ENCODE results near the gene HAP1.

DNA sequence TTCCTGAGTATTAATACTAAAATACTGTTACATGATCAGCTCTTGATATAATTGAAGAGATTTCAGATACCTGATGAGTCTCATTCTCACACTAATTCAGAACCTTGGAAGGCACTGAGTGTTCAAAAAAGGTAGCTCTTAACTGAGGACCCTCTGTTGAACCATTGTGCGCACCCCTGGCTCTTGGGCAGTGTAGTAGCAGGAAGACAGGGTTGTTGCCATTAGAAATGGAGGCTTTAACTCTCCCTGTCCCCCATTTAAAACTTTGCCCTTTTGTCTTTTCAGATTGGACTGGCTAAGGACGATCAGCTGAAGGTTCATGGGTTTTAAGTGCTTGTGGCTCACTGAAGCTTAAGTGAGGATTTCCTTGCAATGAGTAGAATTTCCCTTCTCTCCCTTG lies 43.9 kb downstream of the HAP1 start:
- TF ChIP-seq, protein P1, sequence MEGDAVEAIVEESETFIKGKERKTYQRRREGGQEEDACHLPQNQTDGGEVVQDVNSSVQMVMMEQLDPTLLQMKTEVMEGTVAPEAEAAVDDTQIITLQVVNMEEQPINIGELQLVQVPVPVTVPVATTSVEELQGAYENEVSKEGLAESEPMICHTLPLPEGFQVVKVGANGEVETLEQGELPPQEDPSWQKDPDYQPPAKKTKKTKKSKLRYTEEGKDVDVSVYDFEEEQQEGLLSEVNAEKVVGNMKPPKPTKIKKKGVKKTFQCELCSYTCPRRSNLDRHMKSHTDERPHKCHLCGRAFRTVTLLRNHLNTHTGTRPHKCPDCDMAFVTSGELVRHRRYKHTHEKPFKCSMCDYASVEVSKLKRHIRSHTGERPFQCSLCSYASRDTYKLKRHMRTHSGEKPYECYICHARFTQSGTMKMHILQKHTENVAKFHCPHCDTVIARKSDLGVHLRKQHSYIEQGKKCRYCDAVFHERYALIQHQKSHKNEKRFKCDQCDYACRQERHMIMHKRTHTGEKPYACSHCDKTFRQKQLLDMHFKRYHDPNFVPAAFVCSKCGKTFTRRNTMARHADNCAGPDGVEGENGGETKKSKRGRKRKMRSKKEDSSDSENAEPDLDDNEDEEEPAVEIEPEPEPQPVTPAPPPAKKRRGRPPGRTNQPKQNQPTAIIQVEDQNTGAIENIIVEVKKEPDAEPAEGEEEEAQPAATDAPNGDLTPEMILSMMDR (conservative IDR thresholded peaks at IDR 0.05 in 1 of 2, IDR thresholded peaks at IDR 0.05 in 1 of 2; ENCODE audit: low read depth in 1 of 2, low read length in 2 of 2) = no peak
- TF ChIP-seq EZH2 (IDR thresholded peaks at IDR 0.05; ENCODE audit: low read length, missing control alignments) = no peak

All from fibroblast of lung (primary cell).